CD4-positive, alpha-beta T cell treated with Interleukin-15 for 4 hours (primary cell): ENCODE results near the gene ZNF260.
"Not testable (repeated sequence)": the region's sequence is repeated elsewhere in the genome, so short reads cannot be mapped to it uniquely, and the experiment has no call there.

Source experiments
- DNase-seq: peaks from one replicate; pipeline ENCODE4 v3.0.0-alpha.2; 2020; ENCODE audit warnings: low spot score

Gene ZNF260

GRCh38 chr19:36528194-36528920, at the start of gene ZNF260:
ZNF260 (minus strand) TSS chr19:36528271; CDS start chr19:36515238, 13,033 bp downstream.
- peak; percentile 94 for DNase-seq

GRCh38 chr19:36577271-36577996, 49.4 kb upstream of the ZNF260 start:
- DNase-seq = no peak

GRCh38 chr19:36574741-36575140, 46.7 kb upstream of the ZNF260 start:
- no peak for DNase-seq

GRCh38 chr19:36573895-36574720, 46.0 kb upstream of the ZNF260 start:
- DNase-seq = no peak

GRCh38 chr19:36573020-36573894, 45.2 kb upstream of the ZNF260 start, which contains the start of gene ZNF529:
ZNF529 (minus strand) TSS chr19:36573292; CDS start chr19:36572346, 946 bp downstream.
- peak; percentile 84 for DNase-seq

- no peak for DNase-seq
Measured at GRCh38 chr19:36572593-36573019, 44.5 kb upstream of the ZNF260 start.

- DNase-seq = no peak
Measured at GRCh38 chr19:36564391-36564790, 36.3 kb upstream of the ZNF260 start.

- no peak for DNase-seq
Measured at GRCh38 chr19:36547001-36547732, 19.1 kb upstream of the ZNF260 start.

GRCh38 chr19:36528921-36529518, 949 bp upstream of the ZNF260 start:
- DNase-seq = peak; percentile 2

- DNase-seq = peak; percentile 1
Measured at GRCh38 chr19:36527873-36528193, 238 bp downstream of the ZNF260 start.

GRCh38 chr19:36527341-36527740, 730 bp downstream of the ZNF260 start:
- DNase-seq = no peak

- DNase-seq = no peak
Measured at GRCh38 chr19:36526581-36526980, 1.5 kb downstream of the ZNF260 start.

- no peak for DNase-seq
Measured at GRCh38 chr19:36524617-36525016, 3.5 kb downstream of the ZNF260 start.

GRCh38 chr19:36514012-36514612, 14.0 kb downstream of the ZNF260 start:
- no peak for DNase-seq

GRCh38 chr19:36508325-36508724, 19.7 kb downstream of the ZNF260 start:
- no peak for DNase-seq

- no peak for DNase-seq
Measured at GRCh38 chr19:36501973-36502372, 26.1 kb downstream of the ZNF260 start.

GRCh38 chr19:36497001-36497400, 31.1 kb downstream of the ZNF260 start:
- no peak for DNase-seq

- DNase-seq = peak; percentile 23
Measured at GRCh38 chr19:36492689-36493453, 35.2 kb downstream of the ZNF260 start.

- not testable (repeated sequence) for DNase-seq
Measured at GRCh38 chr19:36490846-36491245, 37.2 kb downstream of the ZNF260 start.
